Stimulated activated CD8-positive, alpha-beta memory T cell treated with anti-CD3 and anti-CD28 coated beads, Interleukin-7, amount 100 ng/mL, for 48 hours (primary cell): ENCODE data around the gene CCNY.

Experiments
- DNase-seq, 2 donors: peaks; one replicate each; pipeline ENCODE4 v3.0.0-alpha.2; 2020; ENCODE audit warnings: low read depth in 1 of 2; ENCODE audit errors: extremely low read depth in 1 of 2

CCNY gene

DNA sequence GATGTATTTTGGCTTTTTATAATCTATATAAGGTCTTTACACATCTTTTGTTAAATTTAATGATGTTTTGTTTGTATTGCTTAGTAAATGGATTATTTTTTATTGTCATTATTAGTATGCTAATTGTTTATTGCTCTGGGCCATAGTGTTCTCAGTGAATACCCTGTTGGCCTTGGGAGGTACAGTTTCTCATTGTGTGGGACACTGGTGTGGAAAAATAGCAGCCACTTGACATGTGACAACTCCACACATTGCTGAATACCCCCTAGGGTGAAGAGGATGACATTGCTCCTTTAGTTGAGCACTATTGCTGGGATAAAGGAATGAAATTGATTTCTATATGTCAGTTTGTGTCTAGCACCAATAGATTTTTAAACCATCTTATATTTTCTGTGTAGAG, 130.9 kb downstream of the CCNY start:
- no peak for DNase-seq

DNA sequence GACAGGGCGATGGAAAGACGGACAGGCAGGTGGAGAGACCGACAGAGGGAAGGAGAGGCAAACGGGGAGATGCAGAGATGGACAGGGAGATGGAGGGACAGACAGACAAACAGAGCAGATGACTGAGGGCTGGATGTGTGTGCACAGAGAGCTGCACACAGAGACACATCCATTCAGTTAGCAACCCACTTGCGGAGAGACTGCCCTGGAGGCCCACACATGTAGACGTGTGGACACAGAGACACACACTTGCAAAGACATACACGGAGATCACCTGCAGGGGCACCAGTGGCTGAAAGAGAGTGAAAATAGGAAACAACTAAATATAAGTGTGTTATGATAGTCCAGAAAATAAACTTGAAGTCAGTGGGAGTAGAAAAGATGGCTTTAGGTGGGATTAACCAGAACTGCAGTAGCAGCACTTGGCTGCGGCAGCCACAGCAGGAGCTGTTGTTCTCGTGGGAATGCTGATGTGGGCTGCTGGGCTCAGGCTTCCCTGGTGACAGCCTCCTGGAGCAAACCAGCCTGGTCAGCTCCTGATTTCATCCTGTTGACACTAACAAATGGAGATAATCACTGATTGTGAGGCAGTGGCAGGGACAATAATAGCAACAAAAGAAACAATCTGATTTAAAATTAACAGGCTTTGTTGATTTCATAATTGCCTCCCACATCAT, 134.1 kb downstream of the CCNY start:
- no peak for DNase-seq

GRCh38 chr10:35470925-35471315, 134.6 kb downstream of the CCNY start:
- no peak for DNase-seq

- DNase-seq = no peak
Observed at GRCh38 chr10:35471435-35471834, 135.1 kb downstream of the CCNY start.

DNA sequence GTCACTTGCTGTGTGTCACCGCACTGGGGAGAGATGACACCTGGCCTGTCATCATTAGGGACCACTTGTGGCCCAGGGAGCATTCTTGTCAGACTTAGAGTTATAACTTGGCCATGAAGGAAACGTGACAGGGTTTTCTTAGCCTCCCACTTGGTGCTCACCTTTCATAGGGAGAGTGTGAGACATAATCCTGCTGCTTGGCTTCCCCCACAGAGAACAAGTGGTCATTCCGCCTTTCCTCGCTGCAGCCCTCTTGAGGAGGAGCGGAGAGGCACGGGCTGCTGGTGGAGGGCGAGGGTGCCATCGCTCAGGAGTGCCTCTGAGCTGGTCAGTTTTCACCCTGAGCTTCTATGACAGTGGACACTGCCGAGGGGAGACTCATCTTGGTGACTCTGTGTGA, 143.8 kb downstream of the CCNY start:
- DNase-seq = no peak

- DNase-seq = no peak
Observed at GRCh38 chr10:35481413-35481812, 145.1 kb downstream of the CCNY start.

- no peak for DNase-seq
Observed at GRCh38 chr10:35486297-35486990, 150.1 kb downstream of the CCNY start.

DNA sequence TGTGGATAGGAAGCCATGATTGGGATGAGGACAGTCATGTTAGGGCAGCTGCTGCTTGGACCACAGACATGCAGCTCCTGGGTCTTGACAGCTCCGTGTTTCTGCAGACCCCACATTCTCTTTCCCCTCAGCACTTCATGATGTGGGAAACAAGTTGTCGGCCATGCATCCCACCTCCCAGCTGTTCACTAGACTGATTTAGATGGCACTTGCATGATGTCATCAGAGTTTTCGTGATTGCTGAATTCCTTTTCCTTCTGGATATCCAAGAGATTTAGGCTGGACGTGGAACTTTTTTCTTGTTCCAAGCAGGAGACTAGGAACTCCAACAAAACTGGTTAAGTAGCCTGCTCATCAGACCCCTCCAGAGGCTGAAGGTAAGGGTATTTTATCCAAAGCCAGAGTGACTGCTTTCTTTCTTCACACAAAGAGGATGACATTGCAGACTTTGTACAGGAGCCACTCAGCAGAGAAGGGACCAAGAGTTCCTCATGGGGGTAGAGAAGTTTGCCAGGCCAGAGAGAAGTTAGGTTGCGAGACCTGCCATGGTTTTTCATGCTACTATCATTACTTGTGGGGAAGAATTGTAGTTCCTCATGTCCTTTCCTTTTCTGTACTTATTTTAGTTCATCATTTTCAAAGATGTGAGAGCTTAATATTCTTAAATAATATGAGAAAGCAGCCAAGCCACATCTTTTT, 151.2 kb downstream of the CCNY start:
- DNase-seq = no peak

- DNase-seq = no peak
Observed at GRCh38 chr10:35488228-35488627, 151.9 kb downstream of the CCNY start.

DNA sequence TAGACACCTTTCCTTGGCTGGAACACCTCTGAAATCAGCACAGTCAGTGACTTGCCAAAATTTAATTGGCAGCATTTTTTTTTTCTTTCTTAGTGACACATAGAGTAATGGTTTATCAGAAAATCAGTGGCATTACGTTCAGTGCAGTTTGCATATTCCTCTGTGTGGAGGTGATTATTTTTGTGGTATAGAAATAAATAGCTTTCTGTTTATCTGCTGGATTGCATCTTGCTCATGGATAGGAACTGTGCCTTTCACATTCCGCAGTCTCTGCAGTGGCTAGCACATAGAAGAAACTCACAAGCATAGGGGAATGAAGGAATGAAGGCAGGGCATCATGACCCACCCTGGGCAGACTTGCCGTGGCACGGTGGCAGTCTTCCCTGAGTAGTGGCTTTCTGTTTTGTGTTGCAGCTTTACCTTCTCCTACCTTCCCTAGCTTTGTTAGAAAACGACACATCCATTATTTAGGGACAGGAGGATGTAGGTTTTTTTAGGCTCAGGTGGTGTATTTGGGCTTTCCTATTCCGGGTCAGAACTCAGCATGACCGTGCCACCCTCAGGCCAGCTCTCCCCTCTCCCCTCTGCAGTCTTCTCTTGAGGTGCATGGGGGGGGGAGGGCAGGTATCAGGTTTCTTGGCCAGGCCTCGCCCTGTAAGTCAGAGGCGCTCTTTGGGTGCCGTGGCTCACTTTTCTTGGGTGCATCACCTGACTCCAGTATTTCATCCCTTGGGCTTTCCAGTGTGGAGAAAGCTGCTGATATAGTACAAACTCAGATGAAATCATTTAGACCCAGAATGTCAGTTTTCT, 156.3 kb downstream of the CCNY start:
- no peak for DNase-seq

DNA sequence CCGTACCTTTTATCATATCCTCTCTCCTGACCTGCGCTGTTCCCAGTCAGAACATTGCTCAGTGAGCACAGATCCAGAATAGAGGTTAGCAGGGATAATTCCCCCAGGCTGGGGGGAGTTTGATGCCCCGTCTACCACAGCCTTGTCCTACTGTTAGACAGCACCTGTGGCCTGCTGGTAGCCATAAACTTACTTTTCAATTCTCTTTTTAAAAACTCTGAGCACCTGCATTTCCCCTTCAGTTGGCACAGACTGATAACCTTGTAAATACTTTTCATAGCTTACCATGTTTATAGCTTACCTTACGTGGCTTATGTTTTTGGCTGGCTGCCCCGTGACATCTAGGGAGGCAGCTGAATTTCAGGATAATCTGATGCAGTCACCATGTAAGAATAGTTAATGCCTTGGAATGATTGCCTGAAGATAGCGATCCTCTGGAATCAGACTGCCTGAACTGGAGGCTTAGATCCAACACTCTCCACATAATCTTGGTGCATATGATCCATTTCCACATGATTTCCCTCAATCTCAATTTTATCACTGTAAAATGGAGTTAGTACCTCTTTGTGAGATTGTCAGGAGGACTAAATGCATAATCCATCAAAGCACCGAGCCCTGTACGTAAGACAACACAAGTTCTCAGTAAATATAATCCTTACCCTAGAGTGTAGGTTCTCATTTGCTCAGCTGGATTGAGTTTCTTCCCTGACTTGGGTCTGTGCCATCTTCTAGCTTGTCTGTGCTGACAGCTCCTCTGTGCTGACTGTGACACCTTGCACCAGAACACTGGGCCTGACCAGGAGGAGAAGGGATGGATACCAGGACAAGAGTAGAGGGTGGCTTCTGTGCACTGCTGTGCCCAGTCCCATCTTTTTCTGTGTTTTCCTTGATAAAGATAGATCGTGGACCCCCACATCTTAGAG, 157.1 kb downstream of the CCNY start:
- no peak for DNase-seq

GRCh38 chr10:35495521-35496119, 159.3 kb downstream of the CCNY start:
- DNase-seq = no peak

DNA sequence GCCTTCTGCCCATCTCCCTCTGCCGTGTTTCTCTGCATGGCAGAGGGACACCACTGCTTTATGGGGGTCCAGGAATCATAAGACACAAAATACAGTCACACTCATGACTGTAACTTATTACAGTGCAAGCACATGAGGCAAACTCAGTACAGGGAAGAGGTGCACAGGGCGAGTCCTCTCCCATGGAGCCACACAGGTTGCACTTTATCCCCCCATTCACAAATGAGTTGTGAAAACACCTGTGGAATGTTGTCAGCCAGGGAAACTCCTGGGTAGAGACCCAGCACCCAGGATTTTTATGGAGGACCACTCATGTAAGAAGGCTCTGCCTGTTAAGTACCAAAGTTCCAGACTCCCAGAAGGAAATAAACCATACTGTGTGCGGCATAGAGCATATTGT, 161.6 kb downstream of the CCNY start:
- no peak for DNase-seq

DNA sequence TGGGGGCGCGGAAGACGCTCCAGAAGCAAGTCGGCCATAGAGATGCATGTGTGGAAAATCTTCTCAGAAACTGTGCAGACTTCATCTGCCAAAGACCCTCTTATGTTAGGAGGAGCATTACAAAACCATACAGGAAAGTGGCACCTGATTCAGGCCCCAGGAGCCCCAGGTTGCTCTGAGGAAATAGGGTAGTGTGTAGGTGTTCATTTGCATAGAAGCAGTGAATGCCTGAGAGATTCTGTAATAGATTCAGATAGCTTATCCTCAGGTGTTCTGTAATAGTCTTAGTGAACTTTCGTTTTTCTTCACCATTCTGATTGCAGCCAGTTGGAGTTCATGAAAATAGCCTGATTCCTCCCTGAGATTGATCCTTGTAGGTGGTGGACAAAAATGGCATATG, 162.4 kb downstream of the CCNY start:
- no peak for DNase-seq

GRCh38 chr10:35501923-35502322, 165.6 kb downstream of the CCNY start:
- no peak for DNase-seq

- no peak for DNase-seq
Observed at GRCh38 chr10:35502692-35503091, 166.4 kb downstream of the CCNY start.

- no peak for DNase-seq
Observed at GRCh38 chr10:35503578-35503977, 167.3 kb downstream of the CCNY start.

GRCh38 chr10:35504132-35504531, 167.8 kb downstream of the CCNY start:
- DNase-seq = no peak

DNA sequence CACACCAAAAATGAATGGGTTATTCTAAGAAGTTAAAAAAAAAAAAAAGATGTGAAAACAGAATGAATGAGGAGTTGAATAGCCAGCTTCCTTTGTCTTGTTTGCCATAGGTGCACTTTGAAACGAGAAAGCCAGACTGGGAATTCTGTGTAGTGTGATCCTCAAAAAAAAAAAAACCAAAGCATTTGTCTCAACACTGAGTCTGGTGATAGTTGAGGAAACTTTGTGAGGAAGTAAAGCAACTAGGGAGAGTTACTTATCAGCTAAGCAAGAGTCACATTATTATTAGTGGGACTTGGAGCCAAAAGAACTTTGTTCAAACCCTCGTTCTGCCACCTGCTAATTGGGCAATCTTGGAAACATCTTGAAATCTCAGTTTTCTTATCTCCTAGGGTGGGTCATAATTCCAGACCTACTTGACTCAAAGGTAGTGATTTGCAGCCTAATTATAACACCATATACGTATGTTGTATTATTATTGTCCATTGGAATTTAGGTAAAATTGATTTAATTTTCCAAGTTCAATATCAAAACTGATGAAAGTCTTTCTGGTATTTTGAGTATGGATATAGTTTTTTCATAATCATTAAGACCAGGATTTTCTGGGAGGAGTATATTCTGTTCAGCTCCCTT, 169.0 kb downstream of the CCNY start:
- no peak for DNase-seq
